GM12878 (cell line): ENCODE results near the gene ERFL. TPM values are rescaled to one million over a fixed set of nuclear protein-coding genes. Genes with fewer than 3 reads are reported as not detected.
A peak's percentile ranks its signal among the peaks of the same experiment; 100 is the strongest.

ENCODE experiments used
- ATAC-seq: fragments of 200-7000 bp; cut with Tn5 transposase; 3 replicates; pipeline ENCODE4 v1.9.1; 2020; ENCODE audit warnings: mild to moderate bottlenecking, moderate library complexity
- BruUV-seq: library from RNA; stranded (reverse); fragments of 400-500 nt; replicated peaks from 2 replicates; lab custom pipeline; 2021; lab: Mats Ljungman, UMichigan
- CTCF ChIA-PET: fragments of 300-600 bp; sonication (Branson Sonifier 250); formaldehyde crosslinking; extraction: SDS; loops from one replicate; lab custom pipeline; 2021; ENCODE audit warnings: inconsistent platforms; lab: Yijun Ruan, JAX
- POLR2A ChIA-PET: fragments of 350-600 bp; formaldehyde crosslinking; extraction: SDS; loops from one replicate; lab custom pipeline; 2021; ENCODE audit warnings: inconsistent platforms; lab: Charles Lee
- RAD21 ChIA-PET: fragments of 300-600 bp; sonication (Branson Sonifier 250); formaldehyde crosslinking; loops from one replicate; lab custom pipeline; 2023; ENCODE audit warnings: antibody characterized with exemption; ENCODE audit not compliant: unreplicated experiment; lab: Charles Lee
- SMC1A ChIA-PET: fragments of 300-600 bp; sonication (Branson Sonifier 250); formaldehyde crosslinking; loops from one replicate; lab custom pipeline; 2023; ENCODE audit not compliant: unreplicated experiment, uncharacterized antibody; lab: Charles Lee
- DNase-seq: peaks from one replicate; pipeline ENCODE4 v3.0.0-alpha.2; 2011; ENCODE audit warnings: low read depth, low spot score
- FAIRE-seq: peaks from 3 replicates; lab custom pipeline; 2011; peaks lifted over from hg19 to GRCh38; lab: Jason Lieb, UNC
- H2AFZ ChIP-seq: 2 replicates; pipeline ENCODE4 v1.6.0; 2011; ENCODE audit warnings: low read depth, low read length, control low read depth; ENCODE audit not compliant: control insufficient read depth
- H3K27ac ChIP-seq: 2 replicates; pipeline ENCODE4 v1.5.1; 2011; ENCODE audit warnings: control low read depth; ENCODE audit not compliant: control insufficient read depth, insufficient read depth
- H3K27me3 ChIP-seq, 2 experiments: replicated peaks in 1 of 2; 2 replicates each; pipeline versions ENCODE4 v1.6.0 to v1.6.1; 2011; ENCODE audit warnings: low read length in 1 of 2; ENCODE audit not compliant: control insufficient read depth in 2 of 2, insufficient read depth in 2 of 2
- H3K36me3 ChIP-seq, 2 experiments: 2 replicates each; pipeline ENCODE4 v1.5.1; 2011; ENCODE audit warnings: low read length in 1 of 2; ENCODE audit not compliant: control insufficient read depth in 2 of 2, insufficient read depth in 2 of 2
- H3K4me1 ChIP-seq: 2 replicates; pipeline ENCODE4 v1.6.1; 2011; ENCODE audit warnings: mild to moderate bottlenecking, low read length, moderate library complexity, mixed read lengths; ENCODE audit not compliant: control insufficient read depth, insufficient read depth
- H3K4me2 ChIP-seq: 2 replicates; pipeline ENCODE4 v1.6.0; 2011; ENCODE audit warnings: control low read depth; ENCODE audit not compliant: control insufficient read depth, insufficient read depth
- H3K4me3 ChIP-seq: fragments of 200-600 bp; sonication (generic); 2 replicates; pipeline ENCODE4 v1.5.1; 2016
- H3K79me2 ChIP-seq: 2 replicates; pipeline ENCODE4 v1.6.0; 2011; ENCODE audit warnings: low read length; ENCODE audit not compliant: control insufficient read depth, insufficient read depth
- H3K9ac ChIP-seq: 2 replicates; pipeline ENCODE4 v1.8.0; 2011; ENCODE audit warnings: low read length, control low read depth, mixed read lengths; ENCODE audit not compliant: control insufficient read depth, insufficient read depth
- H3K9me3 ChIP-seq: replicated peaks from 3 replicates; pipeline ENCODE4 v1.5.1; 2011; ENCODE audit warnings: mild to moderate bottlenecking, low read length; ENCODE audit not compliant: control insufficient read depth, insufficient read depth
- H4K20me1 ChIP-seq: 2 replicates; pipeline ENCODE4 v1.6.0; 2011; ENCODE audit not compliant: control insufficient read depth, insufficient read depth
- CREB1 ChIP-seq: IDR thresholded peaks from 2 replicates; pipeline ENCODE4 v1.6.1; 2012; ENCODE audit warnings: low read depth, mild to moderate bottlenecking, inconsistent platforms
- DPF2 ChIP-seq: fragments of 450-650 bp; IDR thresholded peaks from 2 replicates; pipeline ENCODE4 v1.6.1; 2017; ENCODE audit warnings: mild to moderate bottlenecking
- ESRRA ChIP-seq: IDR thresholded peaks from 2 replicates; pipeline ENCODE4 v1.6.1; 2012; ENCODE audit warnings: mild to moderate bottlenecking, low read length, improper control_type of control experiment
- ETV6 ChIP-seq, 2 experiments: fragments of 450-650 bp in 1 of 2; IDR thresholded peaks in 1 of 2; conservative IDR thresholded peaks in 1 of 2; 2 replicates each; pipeline ENCODE4 v1.6.1; 2014; ENCODE audit warnings: antibody characterized with exemption in 1 of 2, borderline replicate concordance in 1 of 2, low read depth in 1 of 2, mild to moderate bottlenecking in 1 of 2, moderate library complexity in 1 of 2
- KLF5 ChIP-seq: fragments of 450-650 bp; IDR thresholded peaks from 2 replicates; pipeline ENCODE4 v1.6.1; 2014; ENCODE audit warnings: mild to moderate bottlenecking; ENCODE audit not compliant: partially characterized antibody
- SREBF1 ChIP-seq: IDR thresholded peaks from 2 replicates; pipeline ENCODE4 v1.6.1; 2012; ENCODE audit warnings: mild to moderate bottlenecking, low read length
- WGBS: methylation state at CpG from one replicate; pipeline ENCODE4 v1.1.6; 2016; ENCODE audit warnings: low lambda C conversion rate; ENCODE audit not compliant: insufficient replicate concordance, insufficient coverage; ENCODE audit errors: missing lambda C conversion rate; 5-methylcytosine and 5-hydroxymethylcytosine counted together
- in situ Hi-C: fragments of 300-500 bp; cut with MboI; formaldehyde crosslinking; loops from 9 replicates; pipeline ENCODE4 v1.14.3; 2018; ENCODE audit warnings: mixed read lengths
- intact Hi-C: fragments of 100-400 bp; cut with micrococcal nuclease; formaldehyde crosslinking; loops from one replicate; pipeline ENCODE4 v1.14.2; 2022; ENCODE audit not compliant: unreplicated experiment
- polyA plus RNA-seq, 11 experiments: library from polyadenylated mRNA; depleted of rRNA in 4 of 11; unstranded in 6 of 11; stranded (reverse) in 5 of 11; fragments of >200 nt; fragmentation: Nextera tagmentation in 4 of 11; fragmentation: Illumina TruSeq in 1 of 11; extraction: Ambion mirVana in 4 of 11; extraction: Trizol in 1 of 11; gene quantifications; 1 replicate in 1 of 11; 2 replicates in 10 of 11; pipeline versions ENCODE4 v1.2.1 to v1.2.3, GENCODE V29; 2011 to 2016; ENCODE audit warnings: inconsistent platforms in 2 of 11, missing spikeins in 2 of 11, low read depth in 1 of 11
- total RNA-seq, 4 experiments: library from RNA; depleted of rRNA in 3 of 4; stranded (reverse); fragments of >200 nt in 3 of 4; fragmentation: Illumina TruSeq in 1 of 4; extraction: Trizol in 1 of 4; gene quantifications; 2 replicates each; pipeline versions ENCODE4 v1.2.1 to v1.2.3, GENCODE V29; 2013 to 2021
- TF ChIP-seq, protein P1 (sequence below): fragments of 450-650 bp; IDR thresholded peaks from 2 replicates; pipeline ENCODE4 v1.6.1; 2016; ENCODE audit warnings: mild to moderate bottlenecking
- TF ChIP-seq, protein P2 (sequence below): IDR thresholded peaks from 2 replicates; pipeline ENCODE4 v1.6.1; 2011; ENCODE audit warnings: mild to moderate bottlenecking, low read depth, low read length, moderate library complexity; ENCODE audit not compliant: insufficient replicate concordance
- TF ChIP-seq, protein P3 (sequence below), 3 experiments: IDR thresholded peaks in 2 of 3; conservative IDR thresholded peaks in 1 of 3; 2 replicates each; pipeline ENCODE4 v1.5.1; 2011; ENCODE audit warnings: low read depth in 3 of 3, low read length in 3 of 3, mild to moderate bottlenecking in 3 of 3, control low read depth in 2 of 3, moderate library complexity in 2 of 3, inconsistent platforms in 1 of 3, mixed read lengths in 1 of 3; ENCODE audit not compliant: control insufficient read depth in 2 of 3, insufficient read depth in 1 of 3; ENCODE audit errors: extremely low read depth in 1 of 3

Gene ERFL
- total and polyA plus RNA-seq, 10 of the 15 experiments (the other 5 are each of a cell fraction or from before 2014, with no cell fraction given), result 0.04 to 0.10 (median 0.05) TPM; not detected in 7

DNA sequence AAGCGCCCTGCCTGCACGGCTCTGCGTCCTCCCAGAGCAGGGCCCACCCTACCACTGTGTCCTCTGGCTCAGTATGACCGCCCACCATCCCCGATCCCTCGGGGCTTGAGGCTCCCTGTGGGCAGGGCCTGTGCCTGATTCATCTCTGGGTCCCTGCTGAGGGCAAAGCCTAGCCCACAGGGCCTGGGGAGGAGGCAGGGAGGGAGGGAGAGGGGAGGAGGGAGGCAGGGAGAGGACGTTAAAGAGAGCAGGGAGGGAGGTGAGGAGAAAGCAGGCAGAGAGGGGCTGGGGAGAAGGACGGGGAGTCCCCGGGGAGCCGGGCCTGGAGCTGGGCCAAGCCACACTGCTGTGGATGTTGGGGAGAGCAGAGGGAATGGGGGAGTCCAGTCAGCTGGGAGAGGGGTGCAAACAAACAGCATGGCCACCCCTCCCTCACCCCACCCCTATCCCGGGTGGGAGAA, 4.0 kb upstream of the ERFL start (continued):
- TF ChIP-seq, protein P1, sequence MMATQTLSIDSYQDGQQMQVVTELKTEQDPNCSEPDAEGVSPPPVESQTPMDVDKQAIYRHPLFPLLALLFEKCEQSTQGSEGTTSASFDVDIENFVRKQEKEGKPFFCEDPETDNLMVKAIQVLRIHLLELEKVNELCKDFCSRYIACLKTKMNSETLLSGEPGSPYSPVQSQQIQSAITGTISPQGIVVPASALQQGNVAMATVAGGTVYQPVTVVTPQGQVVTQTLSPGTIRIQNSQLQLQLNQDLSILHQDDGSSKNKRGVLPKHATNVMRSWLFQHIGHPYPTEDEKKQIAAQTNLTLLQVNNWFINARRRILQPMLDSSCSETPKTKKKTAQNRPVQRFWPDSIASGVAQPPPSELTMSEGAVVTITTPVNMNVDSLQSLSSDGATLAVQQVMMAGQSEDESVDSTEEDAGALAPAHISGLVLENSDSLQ, result no peak
- no peak for TF ChIP-seq ETV6 (conservative IDR thresholded peaks at IDR 0.05 in 1 of 2, IDR thresholded peaks at IDR 0.05 in 1 of 2; ENCODE audit: borderline replicate concordance in 1 of 2, low read depth in 1 of 2)
- TF ChIP-seq CREB1, result no peak
- no peak for TF ChIP-seq KLF5
- TF ChIP-seq, protein P2, sequence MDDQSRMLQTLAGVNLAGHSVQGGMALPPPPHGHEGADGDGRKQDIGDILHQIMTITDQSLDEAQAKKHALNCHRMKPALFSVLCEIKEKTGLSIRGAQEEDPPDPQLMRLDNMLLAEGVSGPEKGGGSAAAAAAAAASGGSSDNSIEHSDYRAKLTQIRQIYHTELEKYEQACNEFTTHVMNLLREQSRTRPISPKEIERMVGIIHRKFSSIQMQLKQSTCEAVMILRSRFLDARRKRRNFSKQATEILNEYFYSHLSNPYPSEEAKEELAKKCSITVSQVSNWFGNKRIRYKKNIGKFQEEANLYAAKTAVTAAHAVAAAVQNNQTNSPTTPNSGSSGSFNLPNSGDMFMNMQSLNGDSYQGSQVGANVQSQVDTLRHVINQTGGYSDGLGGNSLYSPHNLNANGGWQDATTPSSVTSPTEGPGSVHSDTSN, result no peak
- TF ChIP-seq, all 136 proteins: peak for 0

DNA sequence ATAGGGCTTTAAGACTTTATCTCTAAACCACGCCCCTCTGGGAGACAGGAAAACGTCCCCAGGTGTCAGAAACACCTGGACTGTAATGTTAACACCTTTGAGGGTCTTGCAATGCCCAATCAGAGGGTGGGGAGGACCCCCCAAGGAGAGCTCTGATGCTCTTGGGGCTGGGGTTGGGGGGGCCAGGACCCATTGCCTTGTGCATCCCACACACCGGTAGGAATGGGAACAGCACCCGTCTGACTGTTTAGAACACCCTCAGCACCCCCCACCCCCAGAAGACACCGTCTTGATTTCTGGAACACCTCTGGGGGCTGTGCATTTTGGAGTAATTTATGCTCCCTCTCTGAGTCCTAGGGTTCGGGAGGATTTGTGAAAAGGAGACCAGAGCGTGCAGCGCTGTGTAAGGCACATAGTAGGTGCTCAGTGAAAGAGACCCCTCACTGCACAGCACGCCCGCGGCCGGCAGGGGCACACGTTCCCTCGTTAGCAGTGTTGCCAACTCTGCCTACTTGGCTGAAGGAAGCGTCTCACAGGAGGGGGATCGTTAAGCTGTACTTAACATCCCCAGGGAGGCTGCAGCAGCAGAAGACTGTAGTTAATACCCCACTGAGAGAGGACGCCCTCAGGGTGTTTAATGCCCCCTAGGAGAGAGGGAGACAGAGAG, 2.8 kb upstream of the ERFL start:
- peaks cover 11 to 16% of the 10 kb centered on the region in 2 experiments for H3K27me3 ChIP-seq
- no peaks in the 10 kb centered on the region for H3K79me2 ChIP-seq
- H2AFZ ChIP-seq, result no peak overlapping the region
- no peaks in the 10 kb centered on the region for H3K36me3 ChIP-seq
- H4K20me1 ChIP-seq, result no peaks in the 10 kb centered on the region
- no TSS peak for BruUV-seq
- H3K4me2 ChIP-seq, result no peak overlapping the region
- FAIRE-seq (no peak), DNase-seq (no peak), ATAC-seq (peak; percentile 23; the same call in 2 of the 3 replicates)
- in situ Hi-C loops (loop anchor here (25.0 kb wide), 1 partner anchor 1831 kb away; the partner anchor contains the start of gene SMG9), intact Hi-C loops (no loop called here)
- ChIA-PET CTCF (interaction anchor here (1.1 kb wide), 1 partner anchor 45 kb away, joined by 4 read pairs; no protein-coding TSS in a partner anchor), POLR2A (interaction anchor here (0.6 to 1.6 kb wide), 3 partner anchors 9 to 58 kb away, joined by 3 read pairs; no protein-coding TSS in a partner anchor), SMC1A (interaction anchor here (1.2 kb wide), 1 partner anchor 72 kb away, joined by 3 read pairs; no protein-coding TSS in a partner anchor), RAD21 (interaction anchor here (1.3 kb wide), 1 partner anchor 58 kb away, joined by 5 read pairs; no protein-coding TSS in a partner anchor)
- H3K9me3 ChIP-seq, result no peaks in the 10 kb centered on the region
- TF ChIP-seq SREBF1 (no peak), DPF2 (peak; percentile 90), ESRRA (no peak)
- TF ChIP-seq, protein P3, sequence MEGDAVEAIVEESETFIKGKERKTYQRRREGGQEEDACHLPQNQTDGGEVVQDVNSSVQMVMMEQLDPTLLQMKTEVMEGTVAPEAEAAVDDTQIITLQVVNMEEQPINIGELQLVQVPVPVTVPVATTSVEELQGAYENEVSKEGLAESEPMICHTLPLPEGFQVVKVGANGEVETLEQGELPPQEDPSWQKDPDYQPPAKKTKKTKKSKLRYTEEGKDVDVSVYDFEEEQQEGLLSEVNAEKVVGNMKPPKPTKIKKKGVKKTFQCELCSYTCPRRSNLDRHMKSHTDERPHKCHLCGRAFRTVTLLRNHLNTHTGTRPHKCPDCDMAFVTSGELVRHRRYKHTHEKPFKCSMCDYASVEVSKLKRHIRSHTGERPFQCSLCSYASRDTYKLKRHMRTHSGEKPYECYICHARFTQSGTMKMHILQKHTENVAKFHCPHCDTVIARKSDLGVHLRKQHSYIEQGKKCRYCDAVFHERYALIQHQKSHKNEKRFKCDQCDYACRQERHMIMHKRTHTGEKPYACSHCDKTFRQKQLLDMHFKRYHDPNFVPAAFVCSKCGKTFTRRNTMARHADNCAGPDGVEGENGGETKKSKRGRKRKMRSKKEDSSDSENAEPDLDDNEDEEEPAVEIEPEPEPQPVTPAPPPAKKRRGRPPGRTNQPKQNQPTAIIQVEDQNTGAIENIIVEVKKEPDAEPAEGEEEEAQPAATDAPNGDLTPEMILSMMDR (IDR thresholded peaks at IDR 0.05 in 2 of 3, conservative IDR thresholded peaks at IDR 0.05 in 1 of 3; ENCODE audit: control insufficient read depth in 2 of 3, extremely low read depth in 1 of 3, insufficient read depth in 1 of 3, low read depth in 3 of 3, low read length in 3 of 3), result peak; percentile 8 to 56 (median 48); a peak in 4 of 6 replicates
- no peak overlapping the region for H3K4me3 ChIP-seq
- H3K9ac ChIP-seq, result no peak overlapping the region
- H3K27ac ChIP-seq, result no peak overlapping the region
- H3K4me1 ChIP-seq, result peaks cover 26% of the 10 kb centered on the region
- WGBS, result 10% methylated on average over 17 of the region's 17 CpGs
